Endothelial cell (in vitro differentiated cells): ENCODE results near the gene STAT3. TPM values are rescaled to one million over a fixed set of nuclear protein-coding genes. Genes with fewer than 3 reads are reported as not detected.
A peak's percentile ranks its signal among the peaks of the same experiment; 100 is the strongest.

Experiments
- DNase-seq: peaks from one replicate; pipeline ENCODE4 v3.0.0; 2021; ENCODE audit warnings: low spot score
- H3K27ac Mint-ChIP-seq: one replicate; pipeline ENCODE4 v1.8.0; 2021; ENCODE audit warnings: mixed read lengths, inconsistent platforms; ENCODE audit not compliant: unreplicated experiment
- H3K27me3 Mint-ChIP-seq: one replicate; pipeline ENCODE4 v1.8.0; 2021; ENCODE audit warnings: mild to moderate bottlenecking, moderate library complexity, mixed read lengths, inconsistent platforms; ENCODE audit not compliant: unreplicated experiment
- H3K36me3 Mint-ChIP-seq: one replicate; pipeline ENCODE4 v1.8.0; 2021; ENCODE audit warnings: mild to moderate bottlenecking, low read depth, mixed read lengths, inconsistent platforms; ENCODE audit not compliant: unreplicated experiment
- H3K4me1 Mint-ChIP-seq: one replicate; pipeline ENCODE4 v1.8.0; 2021; ENCODE audit warnings: mild to moderate bottlenecking, mixed read lengths, inconsistent platforms; ENCODE audit not compliant: unreplicated experiment
- H3K4me3 Mint-ChIP-seq: one replicate; pipeline ENCODE4 v1.8.0; 2021; ENCODE audit warnings: mild to moderate bottlenecking, mixed read lengths, inconsistent platforms; ENCODE audit not compliant: unreplicated experiment
- H3K9me3 Mint-ChIP-seq: one replicate; pipeline ENCODE4 v1.8.0; 2021; ENCODE audit warnings: mixed read lengths, inconsistent platforms; ENCODE audit not compliant: unreplicated experiment
- total RNA-seq: library from RNA; stranded (reverse); fragmentation: NEBNext Ultra II Directional; extraction: Animal tissue kit (Norgen Biotek cat#: 25700); gene quantifications from one replicate; pipeline ENCODE4 v1.2.1, GENCODE V29; 2021; ENCODE audit not compliant: unreplicated experiment
- TF ChIP-seq, protein P1 (sequence below): fragments of 200-600 bp; sonication (generic); IDR thresholded peaks from one replicate; pipeline ENCODE4 v1.5.0; 2021; ENCODE audit warnings: antibody characterized with exemption; ENCODE audit not compliant: unreplicated experiment

Gene STAT3
- total RNA-seq, 1 donor from 2014 or later, result 160 TPM

GRCh38 chr17:42342242-42343008 is 45.8 kb downstream of the STAT3 start:
- Mint-ChIP-seq H3K4me1 (peaks cover 2% of the 10 kb centered on the region), H3K27me3 (peaks cover 4% of the 10 kb centered on the region), H3K27ac (no peak overlapping the region), H3K36me3 (peaks cover 51% of the 10 kb centered on the region), H3K9me3 (no peaks in the 10 kb centered on the region), H3K4me3 (no peak overlapping the region)
- TF ChIP-seq, protein P1, sequence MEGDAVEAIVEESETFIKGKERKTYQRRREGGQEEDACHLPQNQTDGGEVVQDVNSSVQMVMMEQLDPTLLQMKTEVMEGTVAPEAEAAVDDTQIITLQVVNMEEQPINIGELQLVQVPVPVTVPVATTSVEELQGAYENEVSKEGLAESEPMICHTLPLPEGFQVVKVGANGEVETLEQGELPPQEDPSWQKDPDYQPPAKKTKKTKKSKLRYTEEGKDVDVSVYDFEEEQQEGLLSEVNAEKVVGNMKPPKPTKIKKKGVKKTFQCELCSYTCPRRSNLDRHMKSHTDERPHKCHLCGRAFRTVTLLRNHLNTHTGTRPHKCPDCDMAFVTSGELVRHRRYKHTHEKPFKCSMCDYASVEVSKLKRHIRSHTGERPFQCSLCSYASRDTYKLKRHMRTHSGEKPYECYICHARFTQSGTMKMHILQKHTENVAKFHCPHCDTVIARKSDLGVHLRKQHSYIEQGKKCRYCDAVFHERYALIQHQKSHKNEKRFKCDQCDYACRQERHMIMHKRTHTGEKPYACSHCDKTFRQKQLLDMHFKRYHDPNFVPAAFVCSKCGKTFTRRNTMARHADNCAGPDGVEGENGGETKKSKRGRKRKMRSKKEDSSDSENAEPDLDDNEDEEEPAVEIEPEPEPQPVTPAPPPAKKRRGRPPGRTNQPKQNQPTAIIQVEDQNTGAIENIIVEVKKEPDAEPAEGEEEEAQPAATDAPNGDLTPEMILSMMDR, result no peak
- DNase-seq, result no peak

DNA sequence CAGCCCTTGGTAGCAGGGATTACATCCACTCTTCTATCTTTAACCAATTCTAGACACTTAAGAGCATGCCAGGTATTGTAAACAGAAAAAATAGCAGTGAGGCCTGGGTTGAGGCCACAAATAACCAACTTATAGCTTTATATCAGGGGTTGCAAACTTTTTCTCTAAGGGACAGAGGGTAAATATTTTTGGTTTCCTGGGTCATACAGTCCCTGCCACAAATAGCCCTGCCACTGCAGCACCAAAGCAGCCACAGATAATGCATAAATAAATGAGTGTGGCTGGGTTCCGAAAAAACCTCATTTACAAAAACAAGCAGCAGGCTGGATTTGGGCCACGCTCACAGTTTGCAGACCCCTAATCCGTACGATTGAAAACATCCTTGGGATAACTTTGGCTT is 46.7 kb downstream of the STAT3 start:
- peaks cover 53% of the 10 kb centered on the region for H3K36me3 Mint-ChIP-seq
- no peak for DNase-seq
- H3K4me1 Mint-ChIP-seq, result no peaks in the 10 kb centered on the region
- H3K27me3 Mint-ChIP-seq, result peaks cover 4% of the 10 kb centered on the region
- H3K27ac Mint-ChIP-seq, result peak overlapping the region; percentile 19
- TF ChIP-seq, protein P1, result no peak
- H3K4me3 Mint-ChIP-seq, result no peak overlapping the region
- H3K9me3 Mint-ChIP-seq, result no peaks in the 10 kb centered on the region

- no peaks in the 10 kb centered on the region for H3K9me3 Mint-ChIP-seq
- TF ChIP-seq, protein P1, result no peak
- no peak overlapping the region for H3K27ac Mint-ChIP-seq
- H3K4me3 Mint-ChIP-seq, result no peak overlapping the region
- H3K36me3 Mint-ChIP-seq, result peaks cover 50% of the 10 kb centered on the region
- H3K27me3 Mint-ChIP-seq, result peaks cover 4% of the 10 kb centered on the region
- no peak for DNase-seq
- H3K4me1 Mint-ChIP-seq, result no peaks in the 10 kb centered on the region
Measured at GRCh38 chr17:42340691-42341127, 47.5 kb downstream of the STAT3 start.

DNA sequence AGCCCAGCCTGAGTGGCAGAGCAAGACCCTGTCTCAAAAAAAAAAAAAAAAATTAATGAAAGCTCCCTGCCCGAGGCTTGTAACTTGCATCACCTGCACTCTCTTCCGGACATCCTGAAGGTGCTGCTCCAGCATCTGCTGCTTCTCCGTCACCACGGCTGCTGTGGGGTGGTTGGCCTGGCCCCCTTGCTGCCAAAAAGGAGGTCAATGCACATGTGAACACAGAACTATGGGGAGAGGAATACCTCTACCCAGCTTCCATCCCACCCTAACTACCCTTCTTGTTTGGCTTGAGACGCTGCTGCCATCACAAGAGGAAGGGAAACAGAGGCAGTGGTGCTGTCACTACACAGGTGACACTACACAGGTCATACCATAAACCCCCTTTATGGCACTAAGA is 49.0 kb downstream of the STAT3 start:
- DNase-seq, result no peak
- Mint-ChIP-seq H3K27ac (no peak overlapping the region), H3K27me3 (peaks cover 4% of the 10 kb centered on the region), H3K36me3 (peaks cover 46% of the 10 kb centered on the region), H3K4me3 (no peak overlapping the region), H3K9me3 (no peaks in the 10 kb centered on the region), H3K4me1 (no peaks in the 10 kb centered on the region)
- TF ChIP-seq, protein P1, result no peak

DNA sequence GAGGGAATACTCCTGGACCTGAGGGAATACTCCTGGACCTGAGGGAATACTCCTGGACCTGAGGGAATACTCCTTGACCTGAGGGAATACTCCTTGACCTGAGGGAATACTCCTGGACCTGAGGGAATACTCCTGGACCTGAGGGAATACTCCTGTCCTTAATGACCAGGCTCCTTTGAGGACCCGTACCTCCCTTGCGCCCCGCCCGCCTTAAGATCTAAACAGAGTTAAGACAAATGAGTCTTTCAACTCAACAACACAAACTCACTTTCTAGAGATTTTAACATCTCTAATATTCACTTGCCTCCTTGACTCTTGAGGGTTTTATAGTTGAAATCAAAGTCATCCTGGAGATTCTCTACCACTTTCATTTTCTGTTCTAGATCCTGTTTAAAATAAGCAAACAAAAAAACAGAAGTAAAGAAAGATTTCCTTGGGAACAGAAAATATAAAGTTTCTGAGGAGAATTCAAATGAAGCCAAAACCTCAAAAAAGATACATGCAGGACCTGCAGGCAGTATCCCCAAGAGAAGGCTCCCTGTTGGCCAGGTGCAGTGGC is 49.7 kb downstream of the STAT3 start:
- peaks cover 48% of the 10 kb centered on the region for H3K36me3 Mint-ChIP-seq
- no peaks in the 10 kb centered on the region for H3K9me3 Mint-ChIP-seq
- TF ChIP-seq, protein P1, result no peak
- peaks cover 5% of the 10 kb centered on the region for H3K27me3 Mint-ChIP-seq
- H3K27ac Mint-ChIP-seq, result peak overlapping the region; percentile 39
- no peaks in the 10 kb centered on the region for H3K4me1 Mint-ChIP-seq
- no peak for DNase-seq
- H3K4me3 Mint-ChIP-seq, result no peak overlapping the region
